Smooth muscle cell (in vitro differentiated cells): ENCODE results near the gene CEP112. TPM values are rescaled to one million over a fixed set of nuclear protein-coding genes. Genes with fewer than 3 reads are reported as not detected.

Source experiments
- DNase-seq: peaks from one replicate; lab custom pipeline; 2025; ENCODE audit not compliant: unreplicated experiment; lab: John Stamatoyannopoulos, UW
- H2AFZ ChIP-seq: fragments of 200-600 bp; sonication (generic); 2 replicates; pipeline ENCODE4 v1.6.0; 2016; ENCODE audit warnings: antibody characterized with exemption, low read depth, mild to moderate bottlenecking
- H3F3A ChIP-seq: fragments of 200-600 bp; sonication (generic); 2 replicates; pipeline ENCODE4 v1.6.0; 2017; ENCODE audit warnings: antibody characterized with exemption, low read depth
- H3K27ac ChIP-seq: fragments of 200-600 bp; sonication (generic); 2 replicates; pipeline ENCODE4 v1.5.1; 2016; ENCODE audit warnings: low read depth, mild to moderate bottlenecking
- H3K27me3 ChIP-seq: fragments of 200-600 bp; sonication (generic); 2 replicates; pipeline ENCODE4 v1.6.1; 2016; ENCODE audit warnings: low read depth, mild to moderate bottlenecking
- H3K36me3 ChIP-seq: fragments of 200-600 bp; sonication (generic); 2 replicates; pipeline ENCODE4 v1.5.1; 2016; ENCODE audit warnings: low read depth
- H3K4me1 ChIP-seq: fragments of 200-600 bp; sonication (generic); 2 replicates; pipeline ENCODE4 v1.5.1; 2016; ENCODE audit warnings: low read depth
- H3K4me2 ChIP-seq: fragments of 200-600 bp; sonication (generic); 2 replicates; pipeline ENCODE4 v1.6.0; 2016; ENCODE audit warnings: mild to moderate bottlenecking
- H3K4me3 ChIP-seq: fragments of 200-600 bp; sonication (generic); 2 replicates; pipeline ENCODE4 v1.5.1; 2016; ENCODE audit warnings: mild to moderate bottlenecking
- H3K79me2 ChIP-seq: fragments of 200-600 bp; sonication (generic); 2 replicates; pipeline ENCODE4 v1.6.0; 2016; ENCODE audit warnings: low read depth, mild to moderate bottlenecking
- H3K9ac ChIP-seq: fragments of 200-600 bp; sonication (generic); 2 replicates; pipeline ENCODE4 v1.6.0; 2016; ENCODE audit warnings: low read depth
- H3K9me3 ChIP-seq: fragments of 200-600 bp; sonication (generic); replicated peaks from 2 replicates; pipeline ENCODE4 v1.5.1; 2016; ENCODE audit warnings: low read depth
- H4K20me1 ChIP-seq: fragments of 200-600 bp; sonication (generic); 2 replicates; pipeline ENCODE4 v1.6.0; 2016; ENCODE audit warnings: low read depth
- WGBS: methylation state at CpG from one replicate; pipeline ENCODE4 v1.1.7; 2016; ENCODE audit warnings: low lambda C conversion rate; 5-methylcytosine and 5-hydroxymethylcytosine counted together
- polyA plus RNA-seq: library from polyadenylated mRNA; unstranded; fragments of >200 nt; fragmentation: Nextera tagmentation; extraction: Ambion mirVana; gene quantifications from 2 replicates; pipeline ENCODE4 v1.2.1, GENCODE V29; 2016
- total RNA-seq: library from RNA; depleted of rRNA; stranded (reverse); fragments of >200 nt; gene quantifications from 2 replicates; pipeline ENCODE4 v1.2.3, GENCODE V29; 2014
- TF ChIP-seq, protein P1 (sequence below): fragments of 200-600 bp; sonication (generic); IDR thresholded peaks from 2 replicates; pipeline ENCODE4 v1.5.1; 2017; ENCODE audit warnings: borderline replicate concordance, mild to moderate bottlenecking, antibody characterized with exemption; ENCODE audit not compliant: insufficient read depth, poor library complexity, severe bottlenecking

The CEP112 gene
- total and polyA plus RNA-seq, 2 experiments from 2014 or later: 8.3 to 9.9 TPM

DNA sequence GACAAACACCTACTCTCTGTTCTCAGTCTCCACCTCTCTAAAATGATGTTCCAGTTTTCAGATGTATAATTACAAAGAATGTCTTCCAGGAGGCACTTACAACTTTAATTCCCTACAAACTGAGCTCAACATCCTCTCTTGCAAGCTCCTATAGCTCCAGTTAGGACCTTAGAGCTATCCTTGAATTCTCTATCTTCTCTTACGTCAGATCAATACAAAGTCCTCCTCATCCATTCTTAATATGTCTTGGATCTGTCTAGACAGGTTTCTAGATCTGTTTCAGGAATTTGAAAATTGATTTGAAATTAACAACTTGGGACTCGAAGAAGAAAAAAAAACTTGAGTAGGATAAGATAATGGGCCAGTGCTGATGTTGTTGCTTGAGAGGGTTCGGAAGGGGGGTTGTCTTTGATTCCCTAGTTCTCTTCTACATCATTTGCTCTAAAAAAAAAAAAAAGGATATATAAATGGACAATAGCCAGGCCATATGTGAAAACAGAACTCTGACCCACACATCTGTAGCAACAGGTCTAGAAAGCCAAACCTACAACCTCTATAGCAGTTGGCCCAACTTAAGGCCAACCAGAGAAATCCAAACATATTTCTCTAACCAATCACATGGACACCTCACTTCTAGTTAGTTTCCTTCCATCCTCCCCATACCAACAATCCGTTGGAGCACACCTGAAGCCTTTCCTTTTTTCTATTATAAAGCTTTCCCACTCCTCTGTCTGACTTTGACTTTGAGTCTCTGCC is 38.0 kb upstream of the CEP112 start:
- DNase-seq: no peak
- no peak overlapping the region for H3K4me2 ChIP-seq
- TF ChIP-seq, protein P1, sequence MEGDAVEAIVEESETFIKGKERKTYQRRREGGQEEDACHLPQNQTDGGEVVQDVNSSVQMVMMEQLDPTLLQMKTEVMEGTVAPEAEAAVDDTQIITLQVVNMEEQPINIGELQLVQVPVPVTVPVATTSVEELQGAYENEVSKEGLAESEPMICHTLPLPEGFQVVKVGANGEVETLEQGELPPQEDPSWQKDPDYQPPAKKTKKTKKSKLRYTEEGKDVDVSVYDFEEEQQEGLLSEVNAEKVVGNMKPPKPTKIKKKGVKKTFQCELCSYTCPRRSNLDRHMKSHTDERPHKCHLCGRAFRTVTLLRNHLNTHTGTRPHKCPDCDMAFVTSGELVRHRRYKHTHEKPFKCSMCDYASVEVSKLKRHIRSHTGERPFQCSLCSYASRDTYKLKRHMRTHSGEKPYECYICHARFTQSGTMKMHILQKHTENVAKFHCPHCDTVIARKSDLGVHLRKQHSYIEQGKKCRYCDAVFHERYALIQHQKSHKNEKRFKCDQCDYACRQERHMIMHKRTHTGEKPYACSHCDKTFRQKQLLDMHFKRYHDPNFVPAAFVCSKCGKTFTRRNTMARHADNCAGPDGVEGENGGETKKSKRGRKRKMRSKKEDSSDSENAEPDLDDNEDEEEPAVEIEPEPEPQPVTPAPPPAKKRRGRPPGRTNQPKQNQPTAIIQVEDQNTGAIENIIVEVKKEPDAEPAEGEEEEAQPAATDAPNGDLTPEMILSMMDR: no peak
- H3K27me3 ChIP-seq: peaks cover 8% of the 10 kb centered on the region
- no peaks in the 10 kb centered on the region for H3K9me3 ChIP-seq
- H3K4me3 ChIP-seq: no peak overlapping the region
- H3K79me2 ChIP-seq: no peaks in the 10 kb centered on the region
- no peak overlapping the region for H3K27ac ChIP-seq
- no peaks in the 10 kb centered on the region for H3K4me1 ChIP-seq
- no peaks in the 10 kb centered on the region for H4K20me1 ChIP-seq
- no peak overlapping the region for H2AFZ ChIP-seq
- 83% methylated on average over 4 of the region's 4 CpGs for WGBS
- no peaks in the 10 kb centered on the region for H3K36me3 ChIP-seq
- no peak overlapping the region for H3K9ac ChIP-seq
- no peaks in the 10 kb centered on the region for H3F3A ChIP-seq

DNA sequence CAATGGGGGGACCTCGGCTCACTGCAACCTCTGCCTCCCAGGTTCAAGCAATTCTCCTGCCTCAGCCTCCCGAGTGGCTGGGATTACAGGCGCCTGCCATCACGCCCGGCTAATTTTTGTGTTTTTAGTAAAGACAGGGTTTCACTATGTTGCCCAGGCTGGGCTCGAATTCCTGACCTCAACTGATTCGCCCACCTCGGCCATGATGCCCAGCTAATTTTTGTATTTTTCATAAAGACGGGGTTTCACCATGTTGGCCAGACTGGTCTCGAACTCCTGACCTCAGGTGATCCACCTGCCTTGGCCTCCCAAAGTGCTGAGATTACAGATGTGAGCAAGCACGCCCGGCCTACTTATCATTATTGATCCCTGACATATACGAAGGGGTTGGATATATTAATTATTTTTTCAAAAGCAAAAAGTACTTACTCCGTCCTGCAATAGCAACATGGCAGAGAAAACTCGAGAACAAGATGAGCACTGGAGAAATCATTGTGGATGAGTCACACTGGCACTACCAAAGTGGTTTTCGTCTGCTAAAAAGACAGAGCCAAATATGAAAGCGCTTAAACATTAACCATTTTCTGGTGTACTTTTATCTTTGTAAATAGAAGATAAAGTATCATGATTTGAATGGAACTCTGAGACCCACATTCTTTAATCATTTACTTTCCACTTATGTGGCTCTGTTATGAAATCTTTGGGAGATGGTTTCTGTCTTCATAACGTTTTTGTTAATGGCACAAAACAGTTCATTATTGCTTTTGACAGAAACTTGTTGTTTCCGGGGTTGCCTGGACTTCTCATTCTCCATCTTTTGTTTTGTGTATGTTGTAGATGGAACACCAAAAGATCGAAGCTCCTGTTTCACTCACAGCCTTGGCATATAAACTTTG is 37.2 kb upstream of the CEP112 start, which contains the start of gene APOH:
APOH (minus strand) TSS at position 529 of the 896 bp plus-strand sequence; CDS start at position 493, 36 bp downstream.
- WGBS: 93% methylated on average over 20 of the region's 20 CpGs
- no peaks in the 10 kb centered on the region for H3K79me2 ChIP-seq
- TF ChIP-seq, protein P1: no peak
- peaks cover 8% of the 10 kb centered on the region for H3K27me3 ChIP-seq
- H3K27ac ChIP-seq: no peak within 1 kb of the TSS
- H3K4me1 ChIP-seq: no peaks in the 10 kb centered on the region
- H3K4me3 ChIP-seq: no peak within 1 kb of the TSS
- H3F3A ChIP-seq: no peaks in the 10 kb centered on the region
- no peak within 1 kb of the TSS for H3K9ac ChIP-seq
- no peak within 1 kb of the TSS for H3K4me2 ChIP-seq
- no peaks in the 10 kb centered on the region for H3K9me3 ChIP-seq
- no peak within 1 kb of the TSS for H2AFZ ChIP-seq
- DNase-seq: no peak
- H4K20me1 ChIP-seq: no peaks in the 10 kb centered on the region
- H3K36me3 ChIP-seq: no peaks in the 10 kb centered on the region

DNA sequence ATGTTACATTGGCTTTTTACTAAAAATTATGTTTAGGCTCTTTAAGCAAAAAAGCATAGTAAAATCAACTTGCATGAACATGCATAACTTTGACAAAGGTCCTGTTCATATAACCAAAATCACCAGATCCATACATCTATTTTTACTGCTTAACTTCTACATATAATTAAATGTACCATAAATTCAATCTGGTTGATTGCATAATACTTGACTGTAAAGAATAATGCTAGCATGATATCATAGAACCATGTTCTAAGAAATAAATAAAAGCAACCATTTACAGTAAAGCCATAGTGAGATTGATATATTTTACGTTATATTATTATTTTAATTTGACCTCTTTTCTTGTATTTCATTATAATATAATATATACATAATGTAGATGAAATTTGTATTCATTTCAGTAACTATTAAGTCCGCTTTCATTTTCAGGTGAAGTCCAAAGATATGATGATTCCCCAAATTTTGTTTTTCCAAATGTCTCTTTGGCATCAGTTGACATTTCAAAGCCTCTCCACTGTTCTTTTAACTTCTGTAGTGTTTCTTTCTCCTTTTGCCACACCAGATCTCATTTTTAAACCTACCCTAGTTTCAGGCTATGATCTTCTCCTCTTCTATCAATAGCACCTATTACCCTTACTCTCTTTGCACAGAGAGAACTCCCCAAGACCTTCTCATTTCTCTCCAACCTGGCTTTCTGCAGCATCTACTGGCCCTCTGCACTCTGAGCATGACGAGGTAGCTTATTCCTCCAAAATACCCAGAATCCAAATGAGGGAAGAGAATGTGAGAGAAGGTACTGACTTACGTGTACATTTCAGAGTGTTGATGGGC is 35.5 kb upstream of the CEP112 start:
- Histone ChIP-seq H3K79me2 (no peaks in the 10 kb centered on the region), H3K27me3 (peaks cover 4% of the 10 kb centered on the region), H3K4me2 (no peak overlapping the region), H3K4me3 (no peak overlapping the region), H3K36me3 (no peaks in the 10 kb centered on the region), H4K20me1 (no peaks in the 10 kb centered on the region), H3K9me3 (no peaks in the 10 kb centered on the region), H3F3A (no peaks in the 10 kb centered on the region), H3K4me1 (no peaks in the 10 kb centered on the region), H3K27ac (no peak overlapping the region), H3K9ac (no peak overlapping the region), H2AFZ (no peak overlapping the region)
- TF ChIP-seq, protein P1: no peak
- no peak for DNase-seq
- WGBS: 93% methylated on average over 4 of the region's 4 CpGs
